Testis (tissue), 3 donors: Measurements from ENCODE around the gene POC1B. TPM values are rescaled to one million over a fixed set of nuclear protein-coding genes. Genes with fewer than 3 reads are reported as not detected.

Source experiments
- DNase-seq: peaks from one replicate; pipeline ENCODE4 v3.0.0-alpha.2; 2019
- H3K27ac ChIP-seq, 2 donors: fragments of 200-600 bp; sonication (generic); one replicate each; pipeline ENCODE4 v1.5.1; 2019
- H3K27me3 ChIP-seq: fragments of 200-600 bp; sonication (generic); one replicate; pipeline ENCODE4 v1.5.1; 2019
- H3K36me3 ChIP-seq: fragments of 200-600 bp; sonication (generic); one replicate; pipeline ENCODE4 v1.5.1; 2017; ENCODE audit warnings: low read depth; ENCODE audit errors: missing control alignments
- H3K4me1 ChIP-seq: fragments of 200-600 bp; sonication (generic); one replicate; pipeline ENCODE4 v1.5.1; 2019
- H3K4me3 ChIP-seq, 2 donors: fragments of 200-600 bp; sonication (generic); one replicate each; pipeline ENCODE4 v1.5.1; 2017 to 2019
- H3K9me3 ChIP-seq: fragments of 200-600 bp; sonication (generic); one replicate; pipeline ENCODE4 v1.5.1; 2017
- POLR2A ChIP-seq: fragments of 450-650 bp; IDR thresholded peaks from one replicate; pipeline ENCODE4 v1.6.1; 2017; ENCODE audit warnings: antibody characterized with exemption, mild to moderate bottlenecking, moderate library complexity
- WGBS, 2 donors: methylation state at CpG; one replicate each; pipeline ENCODE4 v1.1.5; 2018; 5-methylcytosine and 5-hydroxymethylcytosine counted together
- intact Hi-C: fragments of 100-400 bp; cut with DNase I; formaldehyde crosslinking; loops from one replicate; pipeline ENCODE4 v1.15.1; 2023; ENCODE audit warnings: low total_unique reads
- polyA plus RNA-seq: library from polyadenylated mRNA; stranded (reverse); fragments of 350-450 nt; fragmentation: Illumina TruSeq; extraction: RNeasy Lipid Tissue Mini Kit (QIAGEN cat#74804); gene quantifications from one replicate; pipeline ENCODE4 v1.2.3, GENCODE V29; 2014; ENCODE audit warnings: low read depth, low replicate concordance; ENCODE audit not compliant: insufficient read depth
- total RNA-seq, 2 donors: library from RNA; depleted of rRNA; stranded (reverse); fragments of >200 nt; gene quantifications; one replicate each; pipeline ENCODE4 v1.2.3, GENCODE V29; 2016
- TF ChIP-seq, protein P1 (sequence below), 3 experiments: fragments of 450-650 bp in 2 of 3; fragments of 200-600 bp in 1 of 3; sonication (generic) in 1 of 3; IDR thresholded peaks; one replicate each; pipeline ENCODE4 v1.5.1; 2016 to 2019; ENCODE audit warnings: antibody characterized with exemption in 3 of 3, mild to moderate bottlenecking in 2 of 3, moderate library complexity in 1 of 3

POC1B gene
- total and polyA plus RNA-seq, 3 donors from 2014 or later = 16.8 to 30.2 (median 21.3) TPM

GRCh38 chr12:89493670-89494302 is 32.1 kb downstream of the POC1B start:
- Histone ChIP-seq H3K4me1 (no peaks in the 10 kb centered on the region), H3K27ac (no peak overlapping the region), H3K4me3 (no peak overlapping the region), H3K36me3 (no peaks in the 10 kb centered on the region), H3K27me3 (no peaks in the 10 kb centered on the region), H3K9me3 (no peaks in the 10 kb centered on the region)
- WGBS, 2 donors = 90 to 93% methylated on average over 5 of the region's 5 CpGs
- intact Hi-C loops = no loop called here
- DNase-seq = no peak
- no peak for TF ChIP-seq POLR2A
- TF ChIP-seq, protein P1, sequence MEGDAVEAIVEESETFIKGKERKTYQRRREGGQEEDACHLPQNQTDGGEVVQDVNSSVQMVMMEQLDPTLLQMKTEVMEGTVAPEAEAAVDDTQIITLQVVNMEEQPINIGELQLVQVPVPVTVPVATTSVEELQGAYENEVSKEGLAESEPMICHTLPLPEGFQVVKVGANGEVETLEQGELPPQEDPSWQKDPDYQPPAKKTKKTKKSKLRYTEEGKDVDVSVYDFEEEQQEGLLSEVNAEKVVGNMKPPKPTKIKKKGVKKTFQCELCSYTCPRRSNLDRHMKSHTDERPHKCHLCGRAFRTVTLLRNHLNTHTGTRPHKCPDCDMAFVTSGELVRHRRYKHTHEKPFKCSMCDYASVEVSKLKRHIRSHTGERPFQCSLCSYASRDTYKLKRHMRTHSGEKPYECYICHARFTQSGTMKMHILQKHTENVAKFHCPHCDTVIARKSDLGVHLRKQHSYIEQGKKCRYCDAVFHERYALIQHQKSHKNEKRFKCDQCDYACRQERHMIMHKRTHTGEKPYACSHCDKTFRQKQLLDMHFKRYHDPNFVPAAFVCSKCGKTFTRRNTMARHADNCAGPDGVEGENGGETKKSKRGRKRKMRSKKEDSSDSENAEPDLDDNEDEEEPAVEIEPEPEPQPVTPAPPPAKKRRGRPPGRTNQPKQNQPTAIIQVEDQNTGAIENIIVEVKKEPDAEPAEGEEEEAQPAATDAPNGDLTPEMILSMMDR (IDR thresholded peaks at IDR 0.05) = no peak

DNA sequence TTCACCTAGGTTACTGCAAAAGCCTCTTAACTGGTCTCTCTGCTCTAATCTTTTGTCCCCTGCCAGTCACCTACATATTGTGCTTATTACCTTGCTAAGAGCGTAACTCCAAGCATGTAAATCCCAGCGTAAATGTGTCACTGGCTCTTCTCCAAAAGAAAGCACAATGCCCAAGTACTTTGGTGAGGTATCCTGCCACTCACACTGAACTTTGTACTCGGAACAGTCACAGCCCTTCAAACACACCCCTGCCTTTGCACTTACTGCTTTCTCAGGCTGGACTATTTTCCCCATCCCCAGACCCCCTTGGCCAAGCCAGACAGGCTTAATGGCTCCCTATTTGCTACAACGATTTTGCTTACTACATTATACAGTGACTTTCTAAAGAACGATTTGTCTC is 33.0 kb downstream of the POC1B start:
- WGBS, 2 donors = 79 to 84% methylated on average over 5 of the region's 5 CpGs
- no peak overlapping the region for H3K4me3 ChIP-seq
- no peaks in the 10 kb centered on the region for H3K4me1 ChIP-seq
- no peak for TF ChIP-seq POLR2A
- TF ChIP-seq, protein P1 (IDR thresholded peaks at IDR 0.05) = no peak
- no peak for DNase-seq
- intact Hi-C loops = no loop called here
- no peaks in the 10 kb centered on the region for H3K9me3 ChIP-seq
- no peaks in the 10 kb centered on the region for H3K36me3 ChIP-seq
- H3K27ac ChIP-seq = no peak overlapping the region
- no peaks in the 10 kb centered on the region for H3K27me3 ChIP-seq

- Histone ChIP-seq H3K4me1 (no peaks in the 10 kb centered on the region), H3K9me3 (no peaks in the 10 kb centered on the region), H3K36me3 (no peaks in the 10 kb centered on the region), H3K27ac (no peak overlapping the region), H3K4me3 (no peak overlapping the region), H3K27me3 (no peaks in the 10 kb centered on the region)
- no peak for DNase-seq
- intact Hi-C loops = no loop called here
- 82 to 85% methylated on average over 1 of the region's 1 CpG for WGBS, 2 donors
- TF ChIP-seq POLR2A = no peak
- TF ChIP-seq, protein P1 (IDR thresholded peaks at IDR 0.05) = no peak
Measured at GRCh38 chr12:89490922-89491321, 34.9 kb downstream of the POC1B start.

- Histone ChIP-seq H3K9me3 (no peaks in the 10 kb centered on the region), H3K36me3 (no peaks in the 10 kb centered on the region), H3K27me3 (no peaks in the 10 kb centered on the region), H3K4me3 (no peak overlapping the region), H3K4me1 (no peaks in the 10 kb centered on the region), H3K27ac (no peak overlapping the region)
- intact Hi-C loops = no loop called here
- no peak for DNase-seq
- WGBS, 2 donors = 91 to 93% methylated on average over 2 of the region's 2 CpGs
- TF ChIP-seq, protein P1 (IDR thresholded peaks at IDR 0.05) = no peak
- TF ChIP-seq POLR2A = no peak
Measured at GRCh38 chr12:89486264-89486663, 39.6 kb downstream of the POC1B start.

DNA sequence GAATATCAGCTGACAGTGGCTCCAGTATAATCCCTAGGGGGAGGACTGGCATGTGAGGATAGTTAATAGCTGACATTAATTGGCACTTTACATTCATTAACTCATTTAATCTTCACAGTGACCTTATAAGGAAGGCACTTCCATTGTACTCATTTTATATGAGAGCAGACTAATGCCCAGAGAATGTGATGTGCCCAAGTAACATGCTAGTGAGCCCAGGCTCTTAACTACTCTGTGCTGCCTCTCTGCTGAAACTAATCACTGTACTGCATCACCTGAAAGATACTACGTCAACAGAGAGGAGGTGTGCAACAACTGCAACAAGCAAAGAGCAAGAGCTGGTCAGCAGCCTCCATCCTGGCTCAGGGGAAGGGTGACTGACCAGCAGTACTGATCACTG is 41.4 kb downstream of the POC1B start:
- 92% methylated on average over 1 of the region's 1 CpG for WGBS, 2 donors
- H3K27ac ChIP-seq = no peak overlapping the region
- no peaks in the 10 kb centered on the region for H3K36me3 ChIP-seq
- no peak for DNase-seq
- no peak overlapping the region for H3K4me3 ChIP-seq
- no peaks in the 10 kb centered on the region for H3K27me3 ChIP-seq
- H3K9me3 ChIP-seq = no peaks in the 10 kb centered on the region
- intact Hi-C loops = no loop called here
- TF ChIP-seq POLR2A = no peak
- TF ChIP-seq, protein P1 (IDR thresholded peaks at IDR 0.05) = no peak
- no peaks in the 10 kb centered on the region for H3K4me1 ChIP-seq
